Fibroblast of lung (primary cell): ENCODE measurements around the gene DDX20.

ENCODE experiments used
- CTCF ChIP-seq, 2 donors: IDR thresholded peaks in 1 of 2; conservative IDR thresholded peaks in 1 of 2; 1 replicate in 1 of 2; 2 replicates in 1 of 2; pipeline ENCODE4 v1.5.1; 2011 to 2012; ENCODE audit warnings: low read length in 2 of 2, control low read depth in 1 of 2, inconsistent platforms in 1 of 2, low read depth in 1 of 2, mild to moderate bottlenecking in 1 of 2
- EZH2 ChIP-seq: IDR thresholded peaks from 2 replicates; pipeline ENCODE4 v1.5.1; 2012; ENCODE audit warnings: low read length, control low read depth, mild to moderate bottlenecking; ENCODE audit errors: missing control alignments

- no peak for TF ChIP-seq CTCF (conservative IDR thresholded peaks at IDR 0.05 in 1 of 2, IDR thresholded peaks at IDR 0.05 in 1 of 2; ENCODE audit: low read depth in 1 of 2, low read length in 2 of 2)
- no peak for TF ChIP-seq EZH2
These were observed 9.8 kb upstream of the DDX20 start for GRCh38 chr1:111745675-111746613.
